WTC11 (cell line): ENCODE results near the gene PPP1R11. TPM values are rescaled to one million over a fixed set of nuclear protein-coding genes. Genes with fewer than 3 reads are reported as not detected.
"Not testable (repeated sequence)": the region's sequence is repeated elsewhere in the genome, so short reads cannot be mapped to it uniquely, and the experiment has no call there.

Source experiments
- ATAC-seq: fragments of 200-7000 bp; cut with Tn5 transposase; 2 replicates; pipeline ENCODE4 v1.10.0; 2021; ENCODE audit warnings: mild to moderate bottlenecking, moderate library complexity
- CTCF ChIA-PET: fragments of 300-600 bp; sonication (Branson Sonifier 250); formaldehyde crosslinking; loops from one replicate; lab custom pipeline; 2021; ENCODE audit warnings: antibody characterized with exemption; lab: Charles Lee
- POLR2A ChIA-PET: fragments of 350-600 bp; sonication (Branson Sonifier 250); formaldehyde crosslinking; loops from one replicate; lab custom pipeline; 2021; ENCODE audit warnings: antibody characterized with exemption; lab: Charles Lee
- DNase-seq: peaks from one replicate; pipeline ENCODE4 v3.0.0; 2021; ENCODE audit warnings: low spot score
- H3K27ac Mint-ChIP-seq: 2 replicates; pipeline ENCODE4 v1.8.0; 2021; ENCODE audit warnings: mixed read lengths
- H3K27me3 Mint-ChIP-seq: 2 replicates; pipeline ENCODE4 v1.8.0; 2021; ENCODE audit warnings: low read depth, mild to moderate bottlenecking, moderate library complexity, mixed read lengths
- H3K36me3 Mint-ChIP-seq: 2 replicates; pipeline ENCODE4 v1.8.0; 2021; ENCODE audit warnings: mixed read lengths
- H3K4me1 Mint-ChIP-seq: 2 replicates; pipeline ENCODE4 v1.8.0; 2022; ENCODE audit warnings: mixed read lengths
- H3K4me3 Mint-ChIP-seq: 2 replicates; pipeline ENCODE4 v1.8.0; 2021; ENCODE audit warnings: mild to moderate bottlenecking, moderate library complexity, mixed read lengths
- H3K9me3 Mint-ChIP-seq: 2 replicates; pipeline ENCODE4 v1.8.0; 2021; ENCODE audit warnings: mixed read lengths
- CREM ChIP-seq: sonication (generic); formaldehyde crosslinking; IDR thresholded peaks from 2 replicates; pipeline ENCODE4 v1.8.1; 2022; ENCODE audit warnings: mild to moderate bottlenecking, missing genetic modification reagents, moderate library complexity
- IRF2 ChIP-seq: sonication (generic); formaldehyde crosslinking; IDR thresholded peaks from 2 replicates; pipeline ENCODE4 v1.8.0; 2022; ENCODE audit warnings: low read depth, missing genetic modification reagents, borderline replicate concordance
- MLX ChIP-seq: sonication (generic); formaldehyde crosslinking; IDR thresholded peaks from 2 replicates; pipeline ENCODE4 v1.8.1; 2023; ENCODE audit warnings: mild to moderate bottlenecking, missing genetic modification reagents, moderate library complexity
- MYBL2 ChIP-seq: sonication (generic); formaldehyde crosslinking; IDR thresholded peaks from 2 replicates; pipeline ENCODE4 v1.8.1; 2023; ENCODE audit warnings: mild to moderate bottlenecking, moderate library complexity, missing genetic modification reagents
- NFE2L1 ChIP-seq: sonication (generic); formaldehyde crosslinking; IDR thresholded peaks from 2 replicates; pipeline ENCODE4 v1.8.1; 2023; ENCODE audit warnings: missing genetic modification reagents
- NR3C1 ChIP-seq: sonication (generic); formaldehyde crosslinking; conservative IDR thresholded peaks from 2 replicates; pipeline ENCODE4 v1.8.1; 2023; ENCODE audit warnings: low read depth, mild to moderate bottlenecking, missing genetic modification reagents
- OVOL2 ChIP-seq: fragments of 250-450 bp; sonication (Bioruptor Pico); IDR thresholded peaks from 2 replicates; pipeline ENCODE4 v1.9.0; 2021; ENCODE audit warnings: mild to moderate bottlenecking, borderline replicate concordance
- RELA ChIP-seq: sonication (generic); formaldehyde crosslinking; IDR thresholded peaks from 2 replicates; pipeline ENCODE4 v1.8.1; 2022; ENCODE audit warnings: missing genetic modification reagents, mild to moderate bottlenecking, borderline replicate concordance
- RORB ChIP-seq: fragments of 250-450 bp; sonication (Bioruptor Pico); IDR thresholded peaks from 2 replicates; pipeline ENCODE4 v1.9.0; 2021; ENCODE audit warnings: mild to moderate bottlenecking
- SMAD4 ChIP-seq: sonication (generic); formaldehyde crosslinking; IDR thresholded peaks from 2 replicates; pipeline ENCODE4 v1.8.0; 2022; ENCODE audit warnings: mild to moderate bottlenecking, missing genetic modification reagents
- SOX15 ChIP-seq: fragments of 250-450 bp; sonication (Bioruptor Pico); IDR thresholded peaks from 2 replicates; pipeline ENCODE4 v1.9.0; 2021; ENCODE audit warnings: mild to moderate bottlenecking
- SP1 ChIP-seq: sonication (generic); formaldehyde crosslinking; conservative IDR thresholded peaks from 2 replicates; pipeline ENCODE4 v1.8.1; 2022; ENCODE audit warnings: missing genetic modification reagents
- TCF7 ChIP-seq: sonication (generic); formaldehyde crosslinking; IDR thresholded peaks from 2 replicates; pipeline ENCODE4 v1.8.0; 2022; ENCODE audit warnings: mild to moderate bottlenecking, low read depth, missing genetic modification reagents, moderate library complexity
- TEAD4 ChIP-seq: sonication (generic); formaldehyde crosslinking; IDR thresholded peaks from 2 replicates; pipeline ENCODE4 v1.8.0; 2022; ENCODE audit warnings: mild to moderate bottlenecking, missing genetic modification reagents
- ZNF121 ChIP-seq: sonication (generic); formaldehyde crosslinking; IDR thresholded peaks from 2 replicates; pipeline ENCODE4 v1.8.0; 2023; ENCODE audit warnings: missing genetic modification reagents
- ZNF232 ChIP-seq: sonication (generic); formaldehyde crosslinking; IDR thresholded peaks from 2 replicates; pipeline ENCODE4 v1.8.0; 2022; ENCODE audit warnings: mild to moderate bottlenecking, missing genetic modification reagents
- ZNF317 ChIP-seq: sonication (generic); formaldehyde crosslinking; IDR thresholded peaks from 2 replicates; pipeline ENCODE4 v1.8.1; 2023; ENCODE audit warnings: low read depth, mild to moderate bottlenecking, moderate library complexity, missing genetic modification reagents, borderline replicate concordance
- total RNA-seq: library from RNA; stranded (reverse); gene quantifications from 3 replicates; pipeline ENCODE4 v1.2.3, GENCODE V29; 2021
- TF ChIP-seq, protein P1 (sequence below): fragments of 250-450 bp; sonication (Bioruptor Pico); IDR thresholded peaks from 2 replicates; pipeline ENCODE4 v1.9.0; 2021; ENCODE audit warnings: moderate library complexity, mild to moderate bottlenecking, inconsistent platforms, borderline replicate concordance
- TF ChIP-seq, protein P2 (sequence below): sonication (generic); formaldehyde crosslinking; IDR thresholded peaks from 2 replicates; pipeline ENCODE4 v1.8.0; 2023; ENCODE audit warnings: missing genetic modification reagents, mild to moderate bottlenecking, borderline replicate concordance
- TF ChIP-seq, protein P3 (sequence below): sonication (generic); formaldehyde crosslinking; conservative IDR thresholded peaks from 2 replicates; pipeline ENCODE4 v1.8.1; 2023; ENCODE audit warnings: mild to moderate bottlenecking, low read depth, missing genetic modification reagents, moderate library complexity
- TF ChIP-seq, protein P4 (sequence below): fragments of 250-450 bp; sonication (Bioruptor Pico); conservative IDR thresholded peaks from 2 replicates; pipeline ENCODE4 v1.9.0; 2021; ENCODE audit warnings: mild to moderate bottlenecking

The PPP1R11 gene
- total RNA-seq, 1 experiment from 2014 or later, result 25.0 TPM

DNA sequence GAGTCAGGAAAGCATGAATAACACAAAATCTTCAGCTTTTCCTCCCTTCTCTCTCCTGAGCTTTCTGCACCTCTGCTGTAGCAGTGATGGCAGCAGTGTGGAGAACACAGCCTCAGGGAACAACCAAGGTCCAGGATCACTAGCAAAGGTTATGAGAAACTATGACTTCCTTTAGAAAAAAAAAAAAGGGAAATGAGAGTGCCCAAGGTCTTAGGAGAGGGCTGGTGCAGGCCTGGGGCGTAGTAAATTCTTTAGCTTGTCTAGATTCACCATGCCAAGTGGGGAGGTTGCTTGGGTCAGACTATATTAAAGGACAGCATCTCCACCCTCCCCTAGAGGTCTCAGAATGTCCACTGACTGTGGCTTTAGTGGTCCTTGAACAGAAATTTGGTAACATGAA, 46.4 kb upstream of the PPP1R11 start:
- ATAC-seq (no peak), DNase-seq (no peak)
- Mint-ChIP-seq H3K4me3 (no peak overlapping the region), H3K36me3 (no peaks in the 10 kb centered on the region), H3K4me1 (no peaks in the 10 kb centered on the region), H3K27ac (no peak overlapping the region), H3K9me3 (no peaks in the 10 kb centered on the region), H3K27me3 (no peaks in the 10 kb centered on the region)
- CTCF ChIA-PET, result no interaction called here
- TF ChIP-seq, protein P1, sequence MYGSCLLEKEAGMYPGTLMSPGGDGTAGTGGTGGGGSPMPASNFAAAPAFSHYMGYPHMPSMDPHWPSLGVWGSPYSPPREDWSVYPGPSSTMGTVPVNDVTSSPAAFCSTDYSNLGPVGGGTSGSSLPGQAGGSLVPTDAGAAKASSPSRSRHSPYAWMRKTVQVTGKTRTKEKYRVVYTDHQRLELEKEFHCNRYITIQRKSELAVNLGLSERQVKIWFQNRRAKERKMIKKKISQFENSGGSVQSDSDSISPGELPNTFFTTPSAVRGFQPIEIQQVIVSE, result no peak
- no peak for TF ChIP-seq SP1 (CRISPR knock-in tag)
- TF ChIP-seq TCF7 (CRISPR knock-in tag), result no peak
- TF ChIP-seq TEAD4 (CRISPR knock-in tag), result no peak
- TF ChIP-seq IRF2 (CRISPR knock-in tag), result no peak
- no peak for TF ChIP-seq ZNF317
- TF ChIP-seq RORB (CRISPR knock-in tag), result no peak
- POLR2A ChIA-PET, result no interaction called here

DNA sequence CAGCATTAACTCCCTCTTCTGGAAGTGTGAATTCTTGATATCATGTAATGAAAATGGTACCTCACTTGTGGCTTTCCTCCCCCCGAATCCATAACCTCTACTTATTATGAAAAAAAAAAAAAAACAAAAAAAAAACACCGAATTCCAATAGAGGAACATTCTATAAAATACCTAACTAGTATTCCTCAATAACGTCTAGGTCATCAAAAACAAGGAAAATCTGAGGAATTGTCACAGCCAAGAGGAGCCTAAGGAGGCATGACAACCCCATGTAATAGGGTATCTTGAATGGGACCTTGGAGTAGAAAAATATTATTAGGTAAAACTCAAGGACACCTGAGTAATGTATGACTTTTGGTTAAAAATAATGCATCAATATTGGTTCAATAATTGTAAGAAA, 44.8 kb upstream of the PPP1R11 start:
- no peak for ATAC-seq
- CTCF ChIA-PET, result no interaction called here
- TF ChIP-seq MLX (CRISPR knock-in tag) (no peak), NR3C1 (CRISPR knock-in tag) (no peak), SMAD4 (CRISPR knock-in tag) (no peak), ZNF232 (CRISPR knock-in tag) (no peak)
- TF ChIP-seq, protein P2, sequence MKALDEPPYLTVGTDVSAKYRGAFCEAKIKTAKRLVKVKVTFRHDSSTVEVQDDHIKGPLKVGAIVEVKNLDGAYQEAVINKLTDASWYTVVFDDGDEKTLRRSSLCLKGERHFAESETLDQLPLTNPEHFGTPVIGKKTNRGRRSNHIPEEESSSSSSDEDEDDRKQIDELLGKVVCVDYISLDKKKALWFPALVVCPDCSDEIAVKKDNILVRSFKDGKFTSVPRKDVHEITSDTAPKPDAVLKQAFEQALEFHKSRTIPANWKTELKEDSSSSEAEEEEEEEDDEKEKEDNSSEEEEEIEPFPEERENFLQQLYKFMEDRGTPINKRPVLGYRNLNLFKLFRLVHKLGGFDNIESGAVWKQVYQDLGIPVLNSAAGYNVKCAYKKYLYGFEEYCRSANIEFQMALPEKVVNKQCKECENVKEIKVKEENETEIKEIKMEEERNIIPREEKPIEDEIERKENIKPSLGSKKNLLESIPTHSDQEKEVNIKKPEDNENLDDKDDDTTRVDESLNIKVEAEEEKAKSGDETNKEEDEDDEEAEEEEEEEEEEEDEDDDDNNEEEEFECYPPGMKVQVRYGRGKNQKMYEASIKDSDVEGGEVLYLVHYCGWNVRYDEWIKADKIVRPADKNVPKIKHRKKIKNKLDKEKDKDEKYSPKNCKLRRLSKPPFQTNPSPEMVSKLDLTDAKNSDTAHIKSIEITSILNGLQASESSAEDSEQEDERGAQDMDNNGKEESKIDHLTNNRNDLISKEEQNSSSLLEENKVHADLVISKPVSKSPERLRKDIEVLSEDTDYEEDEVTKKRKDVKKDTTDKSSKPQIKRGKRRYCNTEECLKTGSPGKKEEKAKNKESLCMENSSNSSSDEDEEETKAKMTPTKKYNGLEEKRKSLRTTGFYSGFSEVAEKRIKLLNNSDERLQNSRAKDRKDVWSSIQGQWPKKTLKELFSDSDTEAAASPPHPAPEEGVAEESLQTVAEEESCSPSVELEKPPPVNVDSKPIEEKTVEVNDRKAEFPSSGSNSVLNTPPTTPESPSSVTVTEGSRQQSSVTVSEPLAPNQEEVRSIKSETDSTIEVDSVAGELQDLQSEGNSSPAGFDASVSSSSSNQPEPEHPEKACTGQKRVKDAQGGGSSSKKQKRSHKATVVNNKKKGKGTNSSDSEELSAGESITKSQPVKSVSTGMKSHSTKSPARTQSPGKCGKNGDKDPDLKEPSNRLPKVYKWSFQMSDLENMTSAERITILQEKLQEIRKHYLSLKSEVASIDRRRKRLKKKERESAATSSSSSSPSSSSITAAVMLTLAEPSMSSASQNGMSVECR (CRISPR knock-in tag), result no peak
- TF ChIP-seq, all 79 proteins: peak for 0
- no peaks in the 10 kb centered on the region for H3K36me3 Mint-ChIP-seq
- no peaks in the 10 kb centered on the region; the same call in 1 of the 2 replicates for H3K4me1 Mint-ChIP-seq
- no peaks in the 10 kb centered on the region for H3K27me3 Mint-ChIP-seq
- no peak overlapping the region for H3K27ac Mint-ChIP-seq
- POLR2A ChIA-PET, result no interaction called here
- no peak for DNase-seq
- no peak overlapping the region for H3K4me3 Mint-ChIP-seq
- no peaks in the 10 kb centered on the region for H3K9me3 Mint-ChIP-seq

- DNase-seq, ATAC-seq, CTCF ChIA-PET: not testable (repeated sequence)
Measured at GRCh38 chr6:30022712-30023111, 44.3 kb upstream of the PPP1R11 start.

DNA sequence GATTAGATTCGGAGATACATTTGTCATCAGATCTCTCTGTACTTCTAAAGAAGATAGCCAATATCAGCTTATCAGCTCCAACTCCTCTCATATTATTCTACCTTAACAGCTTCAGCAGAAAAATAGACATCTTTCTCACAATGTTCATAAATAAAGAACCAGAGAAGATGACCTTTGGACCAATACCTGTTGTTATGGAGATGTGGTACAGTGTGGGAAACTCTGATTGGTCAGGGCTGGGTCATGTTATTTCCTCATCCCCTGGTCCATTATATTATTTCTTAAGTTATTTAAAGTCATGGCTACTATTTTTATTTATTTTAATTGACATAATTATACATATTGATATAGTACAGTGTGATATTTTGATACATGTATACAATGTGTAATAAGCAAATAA, 41.8 kb upstream of the PPP1R11 start:
- Mint-ChIP-seq H3K27ac (no peak overlapping the region), H3K36me3 (no peaks in the 10 kb centered on the region), H3K27me3 (no peaks in the 10 kb centered on the region), H3K4me3 (no peak overlapping the region), H3K9me3 (no peaks in the 10 kb centered on the region), H3K4me1 (no peaks in the 10 kb centered on the region; the same call in 1 of the 2 replicates)
- no peak for DNase-seq
- ChIA-PET POLR2A (no interaction called here), CTCF (interaction anchor here (1.0 kb wide), 1 partner anchor 14 kb away, joined by 3 read pairs; no protein-coding TSS in a partner anchor)
- no peak for ATAC-seq
- TF ChIP-seq, protein P3, sequence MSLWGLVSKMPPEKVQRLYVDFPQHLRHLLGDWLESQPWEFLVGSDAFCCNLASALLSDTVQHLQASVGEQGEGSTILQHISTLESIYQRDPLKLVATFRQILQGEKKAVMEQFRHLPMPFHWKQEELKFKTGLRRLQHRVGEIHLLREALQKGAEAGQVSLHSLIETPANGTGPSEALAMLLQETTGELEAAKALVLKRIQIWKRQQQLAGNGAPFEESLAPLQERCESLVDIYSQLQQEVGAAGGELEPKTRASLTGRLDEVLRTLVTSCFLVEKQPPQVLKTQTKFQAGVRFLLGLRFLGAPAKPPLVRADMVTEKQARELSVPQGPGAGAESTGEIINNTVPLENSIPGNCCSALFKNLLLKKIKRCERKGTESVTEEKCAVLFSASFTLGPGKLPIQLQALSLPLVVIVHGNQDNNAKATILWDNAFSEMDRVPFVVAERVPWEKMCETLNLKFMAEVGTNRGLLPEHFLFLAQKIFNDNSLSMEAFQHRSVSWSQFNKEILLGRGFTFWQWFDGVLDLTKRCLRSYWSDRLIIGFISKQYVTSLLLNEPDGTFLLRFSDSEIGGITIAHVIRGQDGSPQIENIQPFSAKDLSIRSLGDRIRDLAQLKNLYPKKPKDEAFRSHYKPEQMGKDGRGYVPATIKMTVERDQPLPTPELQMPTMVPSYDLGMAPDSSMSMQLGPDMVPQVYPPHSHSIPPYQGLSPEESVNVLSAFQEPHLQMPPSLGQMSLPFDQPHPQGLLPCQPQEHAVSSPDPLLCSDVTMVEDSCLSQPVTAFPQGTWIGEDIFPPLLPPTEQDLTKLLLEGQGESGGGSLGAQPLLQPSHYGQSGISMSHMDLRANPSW, result no peak
- no peak for TF ChIP-seq NFE2L1 (CRISPR knock-in tag)
- no peak for TF ChIP-seq MYBL2 (CRISPR knock-in tag)
- TF ChIP-seq CREM (CRISPR knock-in tag), result no peak
- TF ChIP-seq SOX15 (CRISPR knock-in tag), result no peak
- TF ChIP-seq SMAD4 (CRISPR knock-in tag), result no peak
- TF ChIP-seq RELA (CRISPR knock-in tag), result no peak
- TF ChIP-seq OVOL2 (CRISPR knock-in tag), result no peak
- TF ChIP-seq, protein P4, sequence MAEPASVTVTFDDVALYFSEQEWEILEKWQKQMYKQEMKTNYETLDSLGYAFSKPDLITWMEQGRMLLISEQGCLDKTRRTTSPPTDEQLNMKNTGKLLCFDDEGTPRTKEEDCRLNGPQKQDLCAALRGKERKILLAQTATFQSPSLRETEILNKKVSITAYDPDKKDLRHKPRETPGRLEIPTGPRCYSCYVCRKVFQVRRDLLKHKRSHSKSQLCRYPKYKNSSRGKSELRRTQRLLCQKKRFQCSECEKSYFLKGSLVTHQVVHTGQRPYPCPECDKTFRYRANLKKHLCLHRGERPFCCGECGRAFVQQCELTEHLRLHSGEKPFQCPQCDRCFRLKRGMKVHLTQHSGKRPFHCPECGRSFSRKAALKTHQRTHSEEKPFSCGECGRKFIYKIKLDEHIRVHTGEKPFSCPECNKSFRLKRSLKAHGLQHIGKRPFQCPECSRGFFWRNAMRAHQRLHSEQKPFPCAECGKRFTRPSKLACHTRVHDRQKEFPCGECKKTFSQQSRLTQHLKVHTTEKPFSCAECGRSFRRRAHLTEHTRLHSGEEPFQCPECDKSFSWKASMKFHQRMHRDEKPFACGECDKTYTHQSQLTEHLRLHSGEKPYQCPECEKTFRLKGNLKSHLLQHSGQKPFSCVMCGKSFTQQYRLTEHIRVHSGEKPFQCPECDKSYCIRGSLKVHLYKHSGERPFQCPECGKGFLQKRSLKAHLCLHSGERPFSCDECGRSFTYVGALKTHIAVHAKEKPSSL (CRISPR knock-in tag), result no peak

More at GRCh38 chr6:30022712-30023111, 44.3 kb upstream of the PPP1R11 start:
- 0 out of 2 replicates have a peak, but pooled peaks have one; percentile 19 for TF ChIP-seq ZNF121
- TF ChIP-seq, all 79 proteins: peak for 1; not testable (repeated sequence) for 78
- H3K4me1 Mint-ChIP-seq, H3K27ac Mint-ChIP-seq, POLR2A ChIA-PET, H3K9me3 Mint-ChIP-seq, H3K36me3 Mint-ChIP-seq, H3K27me3 Mint-ChIP-seq, H3K4me3 Mint-ChIP-seq: not testable (repeated sequence)
